HEK293T (cell line): ENCODE data around the gene TERB2.
"Not testable (repeated sequence)": the region's sequence is repeated elsewhere in the genome, so short reads cannot be mapped to it uniquely, and the experiment has no call there.

Experiments
- BHLHE40 ChIP-seq: fragments of 450-650 bp; IDR thresholded peaks from 2 replicates; pipeline ENCODE4 v1.6.1; 2016; ENCODE audit warnings: mild to moderate bottlenecking, moderate library complexity, borderline replicate concordance
- FOXA1 ChIP-seq: fragments of 450-650 bp; IDR thresholded peaks from 2 replicates; pipeline ENCODE4 v1.6.1; 2016; ENCODE audit warnings: mild to moderate bottlenecking
- SP1 ChIP-seq: fragments of 450-650 bp; IDR thresholded peaks from 2 replicates; pipeline ENCODE4 v1.6.1; 2017
- SUZ12 ChIP-seq: fragments of 450-650 bp; IDR thresholded peaks from 2 replicates; pipeline ENCODE4 v1.6.1; 2016; ENCODE audit warnings: mild to moderate bottlenecking
- TARDBP ChIP-seq: fragments of 450-650 bp; IDR thresholded peaks from 2 replicates; pipeline ENCODE4 v1.6.1; 2016
- TF ChIP-seq, protein P1 (sequence below): fragments of 450-650 bp; IDR thresholded peaks from 2 replicates; pipeline ENCODE4 v1.6.1; 2016

DNA sequence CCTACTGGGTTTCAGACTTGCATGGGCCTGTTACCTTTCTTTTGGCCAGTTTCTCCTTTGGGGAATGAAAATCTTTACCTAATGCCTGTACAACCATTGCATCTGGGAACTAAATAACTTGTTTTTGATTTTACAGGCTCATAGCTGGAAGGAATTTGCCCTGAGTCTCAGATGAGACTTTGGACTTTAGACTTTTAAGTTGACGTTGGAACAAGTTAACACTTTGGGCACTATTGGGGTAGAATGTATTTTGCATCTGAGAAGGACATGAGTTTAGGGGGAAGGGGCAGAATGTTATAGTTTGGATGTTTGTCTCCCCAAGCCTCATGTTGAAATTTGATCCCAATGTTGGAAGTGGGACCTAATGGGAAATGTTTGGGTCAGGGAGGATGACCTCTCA, 44.7 kb downstream of the TERB2 start:
- not testable (repeated sequence) for TF ChIP-seq BHLHE40, SP1, FOXA1, SUZ12, TARDBP
- TF ChIP-seq, protein P1, sequence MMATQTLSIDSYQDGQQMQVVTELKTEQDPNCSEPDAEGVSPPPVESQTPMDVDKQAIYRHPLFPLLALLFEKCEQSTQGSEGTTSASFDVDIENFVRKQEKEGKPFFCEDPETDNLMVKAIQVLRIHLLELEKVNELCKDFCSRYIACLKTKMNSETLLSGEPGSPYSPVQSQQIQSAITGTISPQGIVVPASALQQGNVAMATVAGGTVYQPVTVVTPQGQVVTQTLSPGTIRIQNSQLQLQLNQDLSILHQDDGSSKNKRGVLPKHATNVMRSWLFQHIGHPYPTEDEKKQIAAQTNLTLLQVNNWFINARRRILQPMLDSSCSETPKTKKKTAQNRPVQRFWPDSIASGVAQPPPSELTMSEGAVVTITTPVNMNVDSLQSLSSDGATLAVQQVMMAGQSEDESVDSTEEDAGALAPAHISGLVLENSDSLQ = not testable (repeated sequence)
